Prostate gland (tissue), 2 donors: ENCODE results near the gene PCCB. TPM values are rescaled to one million over a fixed set of nuclear protein-coding genes. Genes with fewer than 3 reads are reported as not detected.

Experiments used
- DNase-seq: peaks from one replicate; pipeline ENCODE4 v3.0.0-alpha.2; 2019; ENCODE audit warnings: low spot score
- H3K27ac ChIP-seq, 2 donors: fragments of 200-600 bp; sonication (generic); 2 replicates each; pipeline ENCODE4 v1.5.1; 2017 to 2019
- H3K27me3 ChIP-seq: fragments of 200-600 bp; sonication (generic); replicated peaks from 2 replicates; pipeline ENCODE4 v1.5.1; 2019; ENCODE audit not compliant: insufficient read depth
- H3K36me3 ChIP-seq, 2 donors: fragments of 200-600 bp; sonication (generic); 1 replicate in 1 of 2; 2 replicates in 1 of 2; pipeline versions ENCODE4 v1.5.1 to v1.8.1; 2017 to 2019
- H3K4me1 ChIP-seq: fragments of 200-600 bp; sonication (generic); replicated peaks from 2 replicates; pipeline ENCODE4 v1.5.1; 2019
- H3K4me3 ChIP-seq, 2 donors: fragments of 200-600 bp; sonication (generic); 2 replicates each; pipeline ENCODE4 v1.5.1; 2017 to 2019
- H3K9me3 ChIP-seq: fragments of 200-600 bp; sonication (generic); 2 replicates; pipeline ENCODE4 v1.5.1; 2017
- CTCF ChIP-seq, 4 experiments: fragments of 200-600 bp in 2 of 4; fragments of 450-650 bp in 2 of 4; sonication (generic) in 2 of 4; IDR thresholded peaks; 1 replicate in 3 of 4; 2 replicates in 1 of 4; pipeline ENCODE4 v1.5.1; 2016 to 2019; ENCODE audit warnings: antibody characterized with exemption in 4 of 4, mild to moderate bottlenecking in 2 of 4, moderate library complexity in 2 of 4
- POLR2A ChIP-seq: fragments of 450-650 bp; IDR thresholded peaks from one replicate; pipeline ENCODE4 v1.6.1; 2016; ENCODE audit warnings: antibody characterized with exemption, mild to moderate bottlenecking
- POLR2AphosphoS5 ChIP-seq: sonication (generic); formaldehyde crosslinking; IDR thresholded peaks from one replicate; pipeline ENCODE4 v1.6.1; 2017; ENCODE audit warnings: antibody characterized with exemption
- WGBS: methylation state at CpG from one replicate; pipeline ENCODE4 v1.1.5; 2018; 5-methylcytosine and 5-hydroxymethylcytosine counted together
- intact Hi-C: fragments of 100-400 bp; cut with DNase I; formaldehyde crosslinking; loops from one replicate; pipeline ENCODE4 v1.14.2; 2022
- total RNA-seq, 2 donors: library from RNA; depleted of rRNA; stranded (reverse); fragments of >200 nt; gene quantifications; one replicate each; pipeline ENCODE4 v1.1.0, GENCODE V29; 2016

PCCB gene
- total RNA-seq, 2 donors from 2014 or later: 60.9 to 70.3 TPM

- Histone ChIP-seq H3K27ac (no peak overlapping the region), H3K4me3 (no peak overlapping the region), H3K4me1 (no peaks in the 10 kb centered on the region), H3K9me3 (no peaks in the 10 kb centered on the region), H3K27me3 (no peaks in the 10 kb centered on the region), H3K36me3 (peaks cover 0 to 3% of the 10 kb centered on the region in 2 donors)
- TF ChIP-seq CTCF (IDR thresholded peaks at IDR 0.05) (no peak), POLR2A (no peak), POLR2AphosphoS5 (no peak)
- no peak for DNase-seq
- intact Hi-C loops: loop anchor here (10.0 kb wide), 1 partner anchor 155 kb away; the partner anchor contains the start of gene MSL2
- WGBS: 90% methylated on average over 1 of the region's 1 CpG
These were observed 100.0 kb downstream of the PCCB start for GRCh38 chr3:136350132-136350531.

- intact Hi-C loops: loop anchor here (10.0 kb wide), 1 partner anchor 156 kb away; the partner anchor contains the start of gene MSL2
- WGBS: 78% methylated on average over 2 of the region's 2 CpGs
- no peaks in the 10 kb centered on the region for H3K27me3 ChIP-seq
These were observed 100.4 kb downstream of the PCCB start for GRCh38 chr3:136350557-136350956.

GRCh38 chr3:136351351-136351750 lies 101.2 kb downstream of the PCCB start:
- Histone ChIP-seq H3K4me3 (no peak overlapping the region), H3K27ac (no peak overlapping the region), H3K36me3 (peaks cover 0 to 3% of the 10 kb centered on the region in 2 donors), H3K4me1 (no peaks in the 10 kb centered on the region), H3K27me3 (no peaks in the 10 kb centered on the region), H3K9me3 (no peaks in the 10 kb centered on the region)
- WGBS: 55% methylated on average over 1 of the region's 1 CpG
- intact Hi-C loops: loop anchor here (10.0 kb wide), 1 partner anchor 157 kb away; the partner anchor contains the start of gene MSL2
- TF ChIP-seq CTCF (IDR thresholded peaks at IDR 0.05): no peak
- no peak for TF ChIP-seq POLR2AphosphoS5
- no peak for TF ChIP-seq POLR2A
- no peak for DNase-seq

More at GRCh38 chr3:136350557-136350956, 100.4 kb downstream of the PCCB start:
- Histone ChIP-seq H3K9me3 (no peaks in the 10 kb centered on the region), H3K36me3 (peaks cover 0 to 3% of the 10 kb centered on the region in 2 donors), H3K4me3 (no peak overlapping the region), H3K4me1 (no peaks in the 10 kb centered on the region), H3K27ac (no peak overlapping the region)
- TF ChIP-seq POLR2AphosphoS5 (no peak), CTCF (IDR thresholded peaks at IDR 0.05) (no peak), POLR2A (no peak)
- no peak for DNase-seq

GRCh38 chr3:136351905-136352304 lies 101.8 kb downstream of the PCCB start:
- intact Hi-C loops: loop anchor here (10.0 kb wide), 1 partner anchor 157 kb away; the partner anchor contains the start of gene MSL2
- TF ChIP-seq CTCF (IDR thresholded peaks at IDR 0.05) (peak in 1 of 4 experiments; percentile 27), POLR2A (no peak), POLR2AphosphoS5 (no peak)
- Histone ChIP-seq H3K4me3 (no peak overlapping the region), H3K27me3 (no peaks in the 10 kb centered on the region), H3K36me3 (peaks cover 0 to 3% of the 10 kb centered on the region in 2 donors), H3K27ac (no peak overlapping the region), H3K9me3 (no peaks in the 10 kb centered on the region), H3K4me1 (no peaks in the 10 kb centered on the region)
- DNase-seq: no peak
- WGBS: 78% methylated on average over 3 of the region's 3 CpGs

GRCh38 chr3:136353461-136353860 lies 103.3 kb downstream of the PCCB start:
- Histone ChIP-seq H3K9me3 (no peaks in the 10 kb centered on the region), H3K4me3 (no peak overlapping the region), H3K27ac (no peak overlapping the region), H3K36me3 (peaks cover 0 to 3% of the 10 kb centered on the region in 2 donors), H3K27me3 (no peaks in the 10 kb centered on the region), H3K4me1 (no peaks in the 10 kb centered on the region)
- TF ChIP-seq POLR2AphosphoS5 (no peak), POLR2A (no peak), CTCF (IDR thresholded peaks at IDR 0.05) (no peak)
- intact Hi-C loops: loop anchor here (10.0 kb wide), 1 partner anchor 159 kb away; the partner anchor contains the start of gene MSL2
- WGBS: 63% methylated on average over 2 of the region's 2 CpGs
- no peak for DNase-seq
